GM06990 (cell line): ENCODE results near the gene RUNX3.

ENCODE experiments used
- DNase-seq: peaks from one replicate; pipeline ENCODE4 v3.0.0-alpha.2; 2011; ENCODE audit not compliant: insufficient read length; ENCODE audit errors: extremely low read depth
- H3K27me3 ChIP-seq: replicated peaks from 2 replicates; pipeline ENCODE4 v1.6.0; 2011; ENCODE audit warnings: low read length; ENCODE audit not compliant: control insufficient read depth, insufficient read depth
- H3K36me3 ChIP-seq: 2 replicates; pipeline ENCODE4 v1.5.1; 2011; ENCODE audit warnings: low read length; ENCODE audit not compliant: control insufficient read depth, insufficient read depth
- H3K4me3 ChIP-seq: replicated peaks from 2 replicates; pipeline ENCODE4 v1.5.1; 2011; ENCODE audit warnings: low read depth, mild to moderate bottlenecking, control low read depth, low read length
- TF ChIP-seq, protein P1 (sequence below): IDR thresholded peaks from 2 replicates; pipeline ENCODE4 v1.5.1; 2011; ENCODE audit warnings: low read length, control low read depth, mild to moderate bottlenecking, inconsistent platforms; ENCODE audit not compliant: insufficient read depth, poor library complexity, severe bottlenecking

The RUNX3 gene

GRCh38 chr1:24850328-24850920, 79.7 kb downstream of the RUNX3 start:
- DNase-seq, result no peak
- TF ChIP-seq, protein P1, sequence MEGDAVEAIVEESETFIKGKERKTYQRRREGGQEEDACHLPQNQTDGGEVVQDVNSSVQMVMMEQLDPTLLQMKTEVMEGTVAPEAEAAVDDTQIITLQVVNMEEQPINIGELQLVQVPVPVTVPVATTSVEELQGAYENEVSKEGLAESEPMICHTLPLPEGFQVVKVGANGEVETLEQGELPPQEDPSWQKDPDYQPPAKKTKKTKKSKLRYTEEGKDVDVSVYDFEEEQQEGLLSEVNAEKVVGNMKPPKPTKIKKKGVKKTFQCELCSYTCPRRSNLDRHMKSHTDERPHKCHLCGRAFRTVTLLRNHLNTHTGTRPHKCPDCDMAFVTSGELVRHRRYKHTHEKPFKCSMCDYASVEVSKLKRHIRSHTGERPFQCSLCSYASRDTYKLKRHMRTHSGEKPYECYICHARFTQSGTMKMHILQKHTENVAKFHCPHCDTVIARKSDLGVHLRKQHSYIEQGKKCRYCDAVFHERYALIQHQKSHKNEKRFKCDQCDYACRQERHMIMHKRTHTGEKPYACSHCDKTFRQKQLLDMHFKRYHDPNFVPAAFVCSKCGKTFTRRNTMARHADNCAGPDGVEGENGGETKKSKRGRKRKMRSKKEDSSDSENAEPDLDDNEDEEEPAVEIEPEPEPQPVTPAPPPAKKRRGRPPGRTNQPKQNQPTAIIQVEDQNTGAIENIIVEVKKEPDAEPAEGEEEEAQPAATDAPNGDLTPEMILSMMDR, result no peak
- H3K27me3 ChIP-seq, result no peaks in the 10 kb centered on the region
- H3K4me3 ChIP-seq, result no peak overlapping the region
- H3K36me3 ChIP-seq, result no peaks in the 10 kb centered on the region

DNA sequence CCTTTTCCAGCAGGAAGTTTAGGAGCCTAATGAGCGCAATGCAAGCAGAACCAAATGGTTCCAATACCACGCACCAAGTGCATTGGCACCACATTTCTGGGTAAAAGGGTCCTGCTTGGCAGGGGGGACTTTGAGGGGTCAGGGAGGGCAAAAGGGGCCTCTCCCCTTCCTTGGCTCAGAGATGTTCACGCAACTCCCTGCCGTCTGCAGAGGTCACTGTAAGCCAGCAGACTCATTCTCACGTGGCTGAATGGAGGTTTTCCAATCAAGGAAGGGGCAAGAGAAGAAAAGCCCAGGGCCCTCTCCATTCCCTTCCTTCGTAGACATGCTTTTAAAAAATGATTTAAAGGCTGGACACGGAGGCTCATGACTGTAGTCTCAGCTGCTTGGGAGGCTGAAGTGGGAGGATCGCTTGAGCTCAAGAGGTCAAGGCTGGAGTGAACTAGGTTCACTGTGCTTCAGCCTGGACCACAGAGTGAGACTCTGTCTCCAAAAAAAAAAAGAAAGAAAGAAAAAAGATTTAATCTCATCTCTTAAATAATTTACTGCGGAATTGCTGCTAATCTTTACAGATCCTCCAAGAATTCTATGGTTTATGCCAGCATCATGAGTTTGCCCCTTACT, 80.3 kb downstream of the RUNX3 start:
- DNase-seq, result no peak

More for the DNA sequence above, 80.3 kb downstream of the RUNX3 start:
- TF ChIP-seq, protein P1, result peak; percentile 65
- no peaks in the 10 kb centered on the region for H3K27me3 ChIP-seq
- no peak overlapping the region for H3K4me3 ChIP-seq
- no peaks in the 10 kb centered on the region for H3K36me3 ChIP-seq
